ENCODE measurements around the gene RALGPS1.

- TF ChIP-seq CTCF (IDR thresholded peaks at IDR 0.05; ENCODE audit: low read depth, low read length, poor library complexity, severe bottlenecking) (no peak), EZH2phosphoT487 (IDR thresholded peaks at IDR 0.05; ENCODE audit: borderline replicate concordance, low read length) (no peak)
These were observed 185.1 kb downstream of the RALGPS1 start for GRCh38 chr9:127099664-127100063.

All from DOHH2 (cell line).